ENCODE results near the gene RAB36.

Gene RAB36

GRCh38 chr22:23204125-23204488 lies 58.8 kb downstream of the RAB36 start:
- no peak for DNase-seq (ENCODE audit: low read depth in 1 of 2, low spot score in 1 of 2)

- no peak for DNase-seq (ENCODE audit: low read depth in 1 of 2, low spot score in 1 of 2)
Observed at GRCh38 chr22:23204541-23205157, 59.4 kb downstream of the RAB36 start.

GRCh38 chr22:23205339-23206049 lies 60.2 kb downstream of the RAB36 start:
- DNase-seq (ENCODE audit: low read depth in 1 of 2, low spot score in 1 of 2): no peak

GRCh38 chr22:23206915-23207314 lies 61.6 kb downstream of the RAB36 start:
- DNase-seq (ENCODE audit: low read depth in 1 of 2, low spot score in 1 of 2): no peak

GRCh38 chr22:23207729-23208393 lies 62.6 kb downstream of the RAB36 start:
- no peak for DNase-seq (ENCODE audit: low read depth in 1 of 2, low spot score in 1 of 2)

GRCh38 chr22:23210428-23211170 lies 65.3 kb downstream of the RAB36 start:
- DNase-seq (ENCODE audit: low read depth in 1 of 2, low spot score in 1 of 2): no peak

- no peak for DNase-seq (ENCODE audit: low read depth in 1 of 2, low spot score in 1 of 2)
Observed at GRCh38 chr22:23211622-23212021, 66.3 kb downstream of the RAB36 start.

GRCh38 chr22:23212061-23213021 lies 67.1 kb downstream of the RAB36 start:
- no peak for DNase-seq (ENCODE audit: low read depth in 1 of 2, low spot score in 1 of 2)

GRCh38 chr22:23213022-23213555 lies 67.8 kb downstream of the RAB36 start:
- no peak for DNase-seq (ENCODE audit: low read depth in 1 of 2, low spot score in 1 of 2)

- no peak for DNase-seq (ENCODE audit: low read depth in 1 of 2, low spot score in 1 of 2)
Observed at GRCh38 chr22:23213581-23214334, 68.5 kb downstream of the RAB36 start.

All from stimulated activated CD4-positive, alpha-beta T cell treated with anti-CD3 and anti-CD28 coated beads, Interleukin-15, amount 100 ng/mL, for 1 hour (primary cell).